ENCODE measurements around the gene MCRIP1.

MCRIP1 gene

DNA sequence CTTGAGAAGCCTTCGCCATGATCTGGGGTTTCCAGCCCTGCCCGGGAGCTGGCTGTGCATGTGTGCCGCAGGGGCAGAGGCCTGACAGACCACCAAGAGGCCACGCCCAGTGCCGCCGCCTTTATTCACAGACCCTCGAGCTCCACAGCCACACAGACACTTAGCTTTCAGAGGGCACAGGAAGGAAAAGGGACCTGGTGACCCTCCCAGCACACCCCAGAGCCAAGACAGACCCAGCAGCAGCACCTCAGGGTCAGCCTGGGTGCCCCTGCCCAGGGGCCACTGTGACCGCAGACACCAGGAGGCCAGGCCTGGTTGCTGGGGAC lies 10.8 kb downstream of the MCRIP1 start:
- Histone ChIP-seq H3K4me1 (ENCODE audit: insufficient read depth, low read length) (peaks cover 13% of the 10 kb centered on the region), H3K4me3 (ENCODE audit: low read depth in 1 of 2, low read length in 2 of 2) (no peak overlapping the region), H3K9me3 (ENCODE audit: low read length) (no peaks in the 10 kb centered on the region), H3K27me3 (ENCODE audit: control insufficient read depth in 1 of 2, insufficient read depth in 2 of 2, low read length in 2 of 2) (peaks cover 0 to 7% of the 10 kb centered on the region in 2 donors), H3K9ac (ENCODE audit: low read length) (no peak overlapping the region), H3K36me3 (ENCODE audit: insufficient read depth, low read length) (no peaks in the 10 kb centered on the region), H3K27ac (ENCODE audit: low read depth, low read length) (peak overlapping the region; percentile 70)

DNA sequence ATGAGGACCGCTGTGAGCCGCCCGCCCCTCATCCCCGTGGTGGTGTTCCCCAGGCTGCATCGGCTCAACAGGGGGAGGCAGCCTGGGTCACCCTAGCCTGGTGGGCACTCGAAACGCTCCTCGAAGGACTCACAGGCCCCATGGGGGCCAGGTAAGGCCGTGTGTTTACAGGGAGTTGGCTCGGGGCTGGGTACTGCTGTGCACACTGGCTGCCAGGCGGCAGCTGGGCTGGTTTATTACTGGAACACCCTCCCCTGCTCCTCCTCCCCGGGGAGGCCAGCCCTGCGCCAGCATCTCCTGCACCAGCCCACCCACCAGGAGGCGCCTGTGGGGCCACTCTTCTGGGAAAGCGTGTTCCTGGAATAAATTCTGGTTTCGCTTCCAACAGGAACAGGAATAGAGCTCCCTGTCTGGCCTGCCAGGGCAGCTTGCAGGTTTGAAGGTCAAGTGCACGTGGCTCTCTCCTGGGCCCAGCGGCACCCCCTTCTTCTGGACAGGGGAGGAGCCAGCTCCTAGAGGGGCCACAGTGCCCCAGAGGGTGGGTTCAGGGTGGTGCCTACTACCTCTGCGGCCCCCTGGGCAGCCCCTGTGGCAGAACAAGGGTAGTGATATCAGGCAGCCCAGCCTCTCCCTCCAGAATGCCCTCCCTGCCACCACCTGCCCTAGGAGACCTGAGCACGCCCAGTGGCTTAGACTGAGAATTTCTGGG lies 11.3 kb downstream of the MCRIP1 start:
- H3K4me3 ChIP-seq (ENCODE audit: low read depth in 1 of 2, low read length in 2 of 2), result peak overlapping the region in 1 of 2 donors; percentile 18
- H3K27me3 ChIP-seq (ENCODE audit: control insufficient read depth in 1 of 2, insufficient read depth in 2 of 2, low read length in 2 of 2), result peaks cover 0 to 7% of the 10 kb centered on the region in 2 donors
- peaks cover 13% of the 10 kb centered on the region for H3K4me1 ChIP-seq (ENCODE audit: insufficient read depth, low read length)
- H3K9ac ChIP-seq (ENCODE audit: low read length), result no peak overlapping the region
- no peaks in the 10 kb centered on the region for H3K9me3 ChIP-seq (ENCODE audit: low read length)
- peak overlapping the region; percentile 70 for H3K27ac ChIP-seq (ENCODE audit: low read depth, low read length)
- H3K36me3 ChIP-seq (ENCODE audit: insufficient read depth, low read length), result no peaks in the 10 kb centered on the region

DNA sequence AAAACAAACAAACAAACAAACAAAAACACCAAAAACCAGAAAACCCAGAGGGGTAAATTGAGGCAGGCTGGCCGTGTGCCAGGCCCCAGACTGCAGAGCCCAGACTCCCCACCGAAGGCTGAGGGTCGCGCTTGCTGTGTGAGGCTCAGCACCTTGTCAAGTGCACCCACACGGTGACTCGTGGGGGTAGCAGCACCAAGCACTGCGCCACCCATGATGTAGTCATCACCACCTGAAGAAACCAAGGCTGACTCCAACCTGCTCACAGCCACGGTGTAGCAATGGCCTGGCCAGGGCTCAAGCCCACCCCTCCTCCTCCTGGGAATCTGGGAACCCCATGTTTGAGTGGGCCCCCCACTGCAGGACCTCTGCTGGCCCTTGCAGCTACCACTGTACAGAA lies 11.9 kb downstream of the MCRIP1 start:
- Histone ChIP-seq H3K4me3 (ENCODE audit: low read depth in 1 of 2, low read length in 2 of 2) (peak overlapping the region in 1 of 2 donors; percentile 18), H3K9ac (ENCODE audit: low read length) (no peak overlapping the region), H3K27me3 (ENCODE audit: control insufficient read depth in 1 of 2, insufficient read depth in 2 of 2, low read length in 2 of 2) (peaks cover 0 to 7% of the 10 kb centered on the region in 2 donors), H3K27ac (ENCODE audit: low read depth, low read length) (no peak overlapping the region), H3K9me3 (ENCODE audit: low read length) (no peaks in the 10 kb centered on the region), H3K4me1 (ENCODE audit: insufficient read depth, low read length) (peaks cover 13% of the 10 kb centered on the region), H3K36me3 (ENCODE audit: insufficient read depth, low read length) (no peaks in the 10 kb centered on the region)

DNA sequence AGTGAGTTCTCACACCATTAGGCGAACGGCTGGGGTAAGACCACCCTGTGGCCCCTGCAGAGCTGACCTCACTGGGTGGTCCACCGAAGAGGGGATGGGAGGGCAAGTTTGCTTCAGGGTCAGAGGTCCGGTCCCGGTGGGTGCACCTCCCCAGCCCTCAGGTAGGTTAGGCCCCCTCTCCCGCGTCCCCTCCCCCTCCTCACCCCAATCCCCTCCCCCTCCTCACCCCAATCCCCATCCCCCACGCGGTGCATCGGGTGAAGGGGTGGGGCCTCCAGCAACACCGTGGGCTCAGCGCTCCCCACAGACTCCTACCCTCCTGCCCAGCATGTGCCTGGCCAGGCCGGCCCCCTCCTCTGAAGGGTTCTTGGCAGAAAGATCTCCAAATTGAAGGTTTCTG lies 13.4 kb downstream of the MCRIP1 start:
- H3K4me1 ChIP-seq (ENCODE audit: insufficient read depth, low read length), result peaks cover 13% of the 10 kb centered on the region
- peaks cover 0 to 13% of the 10 kb centered on the region in 2 donors for H3K27me3 ChIP-seq (ENCODE audit: control insufficient read depth in 1 of 2, insufficient read depth in 2 of 2, low read length in 2 of 2)
- H3K27ac ChIP-seq (ENCODE audit: low read depth, low read length), result no peak overlapping the region
- H3K36me3 ChIP-seq (ENCODE audit: insufficient read depth, low read length), result no peaks in the 10 kb centered on the region
- no peaks in the 10 kb centered on the region for H3K9me3 ChIP-seq (ENCODE audit: low read length)
- H3K9ac ChIP-seq (ENCODE audit: low read length), result no peak overlapping the region
- no peak overlapping the region for H3K4me3 ChIP-seq (ENCODE audit: low read depth in 1 of 2, low read length in 2 of 2)

DNA sequence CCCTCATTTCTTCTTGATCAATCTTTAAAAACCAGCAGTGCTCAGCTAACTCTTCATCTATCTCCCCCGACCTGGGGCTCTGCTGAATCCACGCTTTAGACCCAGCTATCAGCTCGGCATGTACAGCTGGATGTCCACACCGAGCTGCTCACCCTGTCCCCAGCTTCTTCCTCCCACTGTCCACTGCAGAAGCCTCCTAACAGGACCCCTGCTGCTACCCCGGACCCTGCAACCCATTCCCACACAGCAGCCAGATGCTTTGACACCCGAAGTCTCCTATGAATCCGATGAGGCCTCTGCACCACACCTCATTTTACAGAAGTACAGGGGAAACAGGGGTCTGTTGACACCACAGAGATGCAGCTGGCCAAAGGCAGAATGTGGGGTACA lies 15.3 kb downstream of the MCRIP1 start:
- H3K27me3 ChIP-seq (ENCODE audit: control insufficient read depth in 1 of 2, insufficient read depth in 2 of 2, low read length in 2 of 2), result peaks cover 0 to 19% of the 10 kb centered on the region in 2 donors
- H3K4me3 ChIP-seq (ENCODE audit: low read depth in 1 of 2, low read length in 2 of 2), result no peak overlapping the region
- no peaks in the 10 kb centered on the region for H3K36me3 ChIP-seq (ENCODE audit: insufficient read depth, low read length)
- no peak overlapping the region for H3K27ac ChIP-seq (ENCODE audit: low read depth, low read length)
- no peaks in the 10 kb centered on the region for H3K9me3 ChIP-seq (ENCODE audit: low read length)
- no peak overlapping the region for H3K9ac ChIP-seq (ENCODE audit: low read length)
- H3K4me1 ChIP-seq (ENCODE audit: insufficient read depth, low read length), result peaks cover 13% of the 10 kb centered on the region

DNA sequence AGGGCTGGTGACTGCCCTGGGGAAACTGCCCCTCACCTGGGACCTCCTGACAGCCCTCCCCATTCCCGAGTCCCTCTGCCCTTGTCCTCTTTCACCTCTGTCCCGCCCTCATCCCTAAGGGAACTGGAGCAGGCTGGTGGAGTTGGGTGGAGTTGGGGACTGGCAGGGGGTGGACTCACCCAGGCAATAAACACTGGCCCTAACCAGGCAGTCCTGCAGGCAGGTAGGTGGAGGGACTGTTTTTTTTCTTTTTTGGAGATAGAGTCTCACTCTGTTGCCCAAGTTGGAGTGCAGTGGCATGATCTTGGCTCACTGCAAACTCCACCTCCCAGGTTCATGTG lies 17.5 kb downstream of the MCRIP1 start:
- Histone ChIP-seq H3K9ac (ENCODE audit: low read length) (no peak overlapping the region), H3K4me3 (ENCODE audit: low read depth in 1 of 2, low read length in 2 of 2) (no peak overlapping the region), H3K36me3 (ENCODE audit: insufficient read depth, low read length) (no peaks in the 10 kb centered on the region), H3K27me3 (ENCODE audit: control insufficient read depth in 1 of 2, insufficient read depth in 2 of 2, low read length in 2 of 2) (peaks cover 0 to 37% of the 10 kb centered on the region in 2 donors), H3K9me3 (ENCODE audit: low read length) (no peaks in the 10 kb centered on the region), H3K4me1 (ENCODE audit: insufficient read depth, low read length) (no peaks in the 10 kb centered on the region), H3K27ac (ENCODE audit: low read depth, low read length) (no peak overlapping the region)

DNA sequence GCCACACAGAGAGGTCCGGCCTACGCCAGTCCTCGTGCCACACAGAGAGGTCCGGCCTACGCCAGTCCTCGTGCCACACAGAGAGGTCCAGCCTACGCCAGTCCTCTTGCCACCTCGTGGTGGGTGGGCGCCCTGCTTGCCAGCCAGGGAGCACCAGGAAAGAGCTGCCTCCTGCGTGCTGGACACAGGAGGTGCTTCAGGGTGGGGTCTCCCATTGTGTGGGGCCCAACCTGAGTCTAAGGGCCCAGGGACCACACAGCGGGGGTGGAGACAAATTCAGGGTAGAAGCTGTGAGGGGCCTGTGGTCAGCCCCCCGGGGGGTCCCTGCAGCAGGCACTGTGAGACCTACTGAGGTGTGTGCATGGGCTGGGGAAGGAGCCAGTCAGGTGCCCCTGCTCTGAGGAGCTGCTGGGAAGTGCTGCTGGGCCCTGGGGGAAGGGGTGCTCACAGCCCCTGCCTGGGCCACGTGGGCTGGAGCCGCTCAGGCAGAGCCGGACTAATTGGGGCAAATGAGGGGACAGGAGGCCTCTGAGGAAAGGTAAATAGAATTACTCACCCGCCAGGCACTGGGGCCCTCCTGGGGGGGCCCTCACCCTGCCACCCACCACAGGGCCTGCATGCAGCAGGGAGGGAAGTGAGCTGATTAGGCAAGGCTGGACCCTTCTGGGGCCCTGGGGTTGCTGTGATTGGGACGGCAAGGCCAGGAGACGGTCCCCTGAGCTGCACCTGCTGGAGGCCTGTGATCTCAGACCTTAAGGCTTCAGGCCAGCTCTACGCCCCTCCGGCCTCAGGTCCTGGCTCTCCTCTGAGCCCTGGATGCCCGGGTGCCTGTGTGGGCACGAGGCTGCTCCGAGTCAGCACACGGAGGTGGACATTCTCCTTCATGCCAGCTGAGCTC lies 18.1 kb downstream of the MCRIP1 start:
- Histone ChIP-seq H3K9me3 (ENCODE audit: low read length) (no peaks in the 10 kb centered on the region), H3K9ac (ENCODE audit: low read length) (no peak overlapping the region), H3K4me3 (ENCODE audit: low read depth in 1 of 2, low read length in 2 of 2) (no peak overlapping the region), H3K36me3 (ENCODE audit: insufficient read depth, low read length) (no peaks in the 10 kb centered on the region), H3K27ac (ENCODE audit: low read depth, low read length) (no peak overlapping the region), H3K4me1 (ENCODE audit: insufficient read depth, low read length) (no peaks in the 10 kb centered on the region), H3K27me3 (ENCODE audit: control insufficient read depth in 1 of 2, insufficient read depth in 2 of 2, low read length in 2 of 2) (peaks cover 0 to 41% of the 10 kb centered on the region in 2 donors)

DNA sequence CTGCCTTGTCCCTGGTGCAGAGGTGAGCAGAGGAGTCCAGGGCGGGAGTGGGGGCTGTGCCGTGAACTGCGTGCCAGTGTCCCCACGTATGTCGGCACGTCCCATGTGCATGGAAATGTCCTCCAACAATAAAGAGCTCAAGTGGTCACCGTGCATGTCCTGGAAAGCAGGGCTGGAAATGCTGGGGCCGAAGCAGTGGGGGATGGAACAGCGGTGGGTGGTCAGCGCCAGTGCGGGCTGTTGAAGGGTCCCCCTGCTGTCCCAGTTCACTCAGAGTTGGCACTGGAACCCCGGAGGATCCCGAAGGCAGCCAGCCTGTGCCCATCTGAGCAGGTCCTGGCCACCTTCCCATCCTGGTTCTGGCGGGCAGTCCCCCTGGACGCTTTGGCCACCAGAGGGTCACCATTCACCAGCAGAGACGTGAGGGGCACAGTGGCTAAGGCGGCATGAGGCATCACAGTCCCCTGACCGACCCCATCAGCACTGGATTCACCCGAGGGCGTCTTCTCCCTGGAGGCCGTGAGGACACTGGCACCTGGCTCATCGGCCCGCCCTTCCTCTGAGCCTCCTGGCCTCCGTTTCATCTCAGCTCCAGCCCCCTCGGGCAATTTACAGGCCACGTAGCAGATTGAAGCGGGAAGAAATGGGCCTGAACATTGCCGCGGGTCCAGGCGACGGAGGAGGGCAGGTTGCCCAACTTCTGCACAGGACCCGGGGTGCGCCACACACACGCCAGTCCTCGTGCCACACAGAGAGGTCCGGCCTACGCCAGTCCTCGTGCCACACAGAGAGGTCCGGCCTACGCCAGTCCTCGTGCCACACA lies 19.0 kb downstream of the MCRIP1 start:
- no peak overlapping the region for H3K27ac ChIP-seq (ENCODE audit: low read depth, low read length)
- H3K9ac ChIP-seq (ENCODE audit: low read length), result no peak overlapping the region
- no peaks in the 10 kb centered on the region for H3K4me1 ChIP-seq (ENCODE audit: insufficient read depth, low read length)
- H3K36me3 ChIP-seq (ENCODE audit: insufficient read depth, low read length), result no peaks in the 10 kb centered on the region
- H3K9me3 ChIP-seq (ENCODE audit: low read length), result no peaks in the 10 kb centered on the region
- H3K4me3 ChIP-seq (ENCODE audit: low read depth in 1 of 2, low read length in 2 of 2), result no peak overlapping the region
- H3K27me3 ChIP-seq (ENCODE audit: control insufficient read depth in 1 of 2, insufficient read depth in 2 of 2, low read length in 2 of 2), result peaks cover 0 to 42% of the 10 kb centered on the region in 2 donors

DNA sequence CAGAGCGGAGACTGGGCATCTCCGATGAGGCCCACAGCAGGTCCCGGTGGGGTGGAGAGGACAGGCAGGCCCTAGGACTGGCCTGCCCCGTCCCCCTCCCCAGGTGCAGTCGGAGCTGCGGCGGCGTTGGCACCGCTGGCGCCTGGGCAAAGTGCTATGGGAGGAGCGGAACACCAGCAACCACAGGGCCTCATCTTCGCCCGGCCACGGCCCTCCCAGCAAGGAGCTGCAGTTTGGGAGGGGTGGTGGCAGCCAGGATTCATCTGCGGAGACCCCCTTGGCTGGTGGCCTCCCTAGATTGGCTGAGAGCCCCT lies 19.8 kb downstream of the MCRIP1 start:
- Histone ChIP-seq H3K27me3 (ENCODE audit: control insufficient read depth in 1 of 2, insufficient read depth in 2 of 2, low read length in 2 of 2) (peaks cover 0 to 42% of the 10 kb centered on the region in 2 donors), H3K27ac (ENCODE audit: low read depth, low read length) (no peak overlapping the region), H3K9me3 (ENCODE audit: low read length) (no peaks in the 10 kb centered on the region), H3K4me1 (ENCODE audit: insufficient read depth, low read length) (no peaks in the 10 kb centered on the region), H3K4me3 (ENCODE audit: low read depth in 1 of 2, low read length in 2 of 2) (no peak overlapping the region), H3K36me3 (ENCODE audit: insufficient read depth, low read length) (no peaks in the 10 kb centered on the region), H3K9ac (ENCODE audit: low read length) (no peak overlapping the region)

DNA sequence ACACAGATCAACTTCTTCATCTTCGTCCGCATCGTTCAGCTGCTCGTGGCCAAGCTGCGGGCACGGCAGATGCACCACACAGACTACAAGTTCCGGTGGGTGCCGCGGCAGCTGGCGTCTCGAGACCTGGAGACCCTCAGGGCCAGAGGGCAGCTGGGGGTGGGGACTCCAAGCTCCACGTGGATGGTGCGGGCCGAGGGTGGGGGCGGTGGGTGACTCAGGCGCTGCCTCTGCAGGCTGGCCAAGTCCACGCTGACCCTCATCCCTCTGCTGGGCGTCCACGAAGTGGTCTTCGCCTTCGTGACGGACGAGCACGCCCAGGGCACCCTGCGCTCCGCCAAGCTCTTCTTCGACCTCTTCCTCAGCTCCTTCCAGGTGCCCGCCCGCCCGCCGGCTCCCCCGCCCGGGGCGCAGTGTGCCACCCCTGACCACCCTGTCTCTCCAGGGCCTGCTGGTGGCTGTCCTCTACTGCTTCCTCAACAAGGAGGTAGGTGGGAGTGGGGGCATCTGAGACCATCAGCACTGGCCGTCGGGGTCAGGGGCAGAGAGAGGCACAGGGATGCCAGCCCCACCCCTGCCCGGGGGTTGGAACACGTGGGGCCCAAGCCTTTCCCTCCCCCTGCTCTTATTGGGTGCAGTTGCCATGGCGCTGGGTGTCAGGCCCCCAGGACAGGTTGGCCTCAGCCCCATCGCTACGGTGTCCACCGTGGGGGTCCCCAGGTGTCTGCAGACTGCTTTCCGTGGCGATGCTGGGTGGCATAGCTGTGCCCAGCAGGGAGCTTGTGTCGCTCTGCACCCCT lies 20.3 kb downstream of the MCRIP1 start:
- Histone ChIP-seq H3K27me3 (ENCODE audit: control insufficient read depth in 1 of 2, insufficient read depth in 2 of 2, low read length in 2 of 2) (peaks cover 0 to 42% of the 10 kb centered on the region in 2 donors), H3K4me3 (ENCODE audit: low read depth in 1 of 2, low read length in 2 of 2) (no peak overlapping the region), H3K27ac (ENCODE audit: low read depth, low read length) (no peak overlapping the region), H3K4me1 (ENCODE audit: insufficient read depth, low read length) (no peaks in the 10 kb centered on the region), H3K9ac (ENCODE audit: low read length) (no peak overlapping the region), H3K9me3 (ENCODE audit: low read length) (no peaks in the 10 kb centered on the region), H3K36me3 (ENCODE audit: insufficient read depth, low read length) (no peaks in the 10 kb centered on the region)
